Keratinocyte (primary cell): ENCODE data around the gene ANKRD55.

Source experiments
- CTCF ChIP-seq, 3 experiments: IDR thresholded peaks in 1 of 3; conservative IDR thresholded peaks in 1 of 3; optimal IDR thresholded peaks in 1 of 3; 2 replicates in 2 of 3; 3 replicates in 1 of 3; pipeline versions ENCODE3 to v1.5.1; 2011; ENCODE audit warnings: low read length in 3 of 3, mild to moderate bottlenecking in 3 of 3, moderate library complexity in 2 of 3, control low read depth in 1 of 3, inconsistent platforms in 1 of 3; ENCODE audit not compliant: insufficient read depth in 2 of 3; ENCODE audit errors: extremely low read depth in 1 of 3
- EZH2 ChIP-seq: IDR thresholded peaks from one replicate; pipeline ENCODE4 v1.6.1; 2012; ENCODE audit warnings: inconsistent platforms, mild to moderate bottlenecking, low read length, moderate library complexity

DNA sequence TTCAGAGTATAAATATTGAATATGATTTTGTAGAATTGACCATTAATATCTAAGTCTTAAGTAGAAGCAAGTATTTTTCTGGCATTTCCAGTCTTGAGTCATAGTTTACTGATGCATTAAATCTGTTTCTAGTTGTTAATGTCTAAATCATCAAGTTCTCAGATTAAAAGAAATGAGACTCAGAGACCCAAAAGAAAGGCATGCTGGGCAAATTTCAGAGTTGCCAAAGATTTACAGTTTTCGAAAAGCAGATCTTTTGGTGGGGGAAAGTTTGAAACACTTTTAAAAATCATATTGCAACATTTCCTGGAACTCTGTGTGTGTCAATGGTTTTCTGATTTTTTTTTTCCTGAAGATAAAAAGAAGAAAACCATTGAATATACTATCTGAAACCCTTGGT is 60.9 kb downstream of the ANKRD55 start:
- no peak for TF ChIP-seq CTCF (optimal IDR thresholded peaks at IDR 0.05 in 1 of 3, IDR thresholded peaks at IDR 0.05 in 1 of 3, conservative IDR thresholded peaks at IDR 0.05 in 1 of 3; ENCODE audit: extremely low read depth in 1 of 3, insufficient read depth in 2 of 3, low read length in 3 of 3)
- no peak for TF ChIP-seq EZH2
